SK-N-MC (cell line): ENCODE data around the gene ZCCHC18.

Experiments
- EZH2 ChIP-seq: fragments of 200-600 bp; sonication (generic); IDR thresholded peaks from one replicate; pipeline ENCODE4 v1.6.1; 2017; ENCODE audit warnings: antibody characterized with exemption
- FOXP2 ChIP-seq: optimal IDR thresholded peaks from 2 replicates; pipeline ENCODE3; 2011; ENCODE audit warnings: mild to moderate bottlenecking, moderate library complexity; ENCODE audit not compliant: insufficient read depth; ENCODE audit errors: extremely low read length, control extremely low read depth
- POLR2AphosphoS5 ChIP-seq: IDR thresholded peaks from 2 replicates; pipeline ENCODE4 v1.6.1; 2012; ENCODE audit warnings: mild to moderate bottlenecking, low read depth, low read length, borderline replicate concordance

GRCh38 chrX:104141087-104141760 is 28.9 kb downstream of the ZCCHC18 start:
- no peak for TF ChIP-seq POLR2AphosphoS5
- no peak for TF ChIP-seq EZH2
- TF ChIP-seq FOXP2, result no peak
